Measurements from ENCODE around the gene ACTA2. TPM values are rescaled to one million over a fixed set of nuclear protein-coding genes. Genes with fewer than 3 reads are reported as not detected.

ACTA2 gene
- total RNA-seq, 1 donor from 2014 or later, result 37.6 TPM

DNA sequence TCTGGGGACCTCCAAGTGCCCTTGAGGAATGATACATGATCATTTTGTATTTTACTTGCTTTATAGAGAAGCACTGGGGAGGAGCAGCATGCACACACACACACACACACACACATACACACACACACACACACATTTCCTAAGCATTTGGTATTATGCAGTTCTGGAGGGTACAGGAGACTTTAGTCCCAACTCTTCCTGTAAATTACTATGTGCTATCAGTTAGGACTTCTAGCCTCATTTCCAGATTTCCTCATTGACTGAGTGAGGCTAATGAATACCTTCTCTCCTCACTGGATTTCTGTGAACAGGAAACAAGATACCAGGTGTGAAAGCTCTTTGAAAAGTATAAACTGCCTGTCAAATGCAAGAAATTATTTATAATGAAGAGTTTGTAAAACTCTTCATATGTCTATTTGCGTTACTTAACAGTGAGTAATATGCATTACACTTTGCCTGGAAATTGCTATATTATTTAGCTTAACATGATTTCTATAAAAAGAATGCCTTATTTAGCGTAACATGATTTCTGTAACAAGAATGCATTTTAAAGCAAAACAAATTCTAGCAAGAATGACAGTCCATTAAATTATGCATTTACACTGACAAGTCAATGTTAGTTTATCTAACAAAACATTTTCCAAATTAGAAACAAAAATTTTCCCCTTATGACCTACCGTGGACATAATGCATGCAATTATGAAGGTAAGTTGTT, 34.2 kb downstream of the ACTA2 start:
- Histone ChIP-seq H3K36me3 (ENCODE audit: control insufficient read depth, insufficient read depth, low read length) (no peaks in the 10 kb centered on the region), H3K4me3 (ENCODE audit: low read depth, low read length) (no peak overlapping the region)
- TF ChIP-seq CTCF (IDR thresholded peaks at IDR 0.05; ENCODE audit: insufficient read depth, low read length, poor library complexity, severe bottlenecking), result no peak

GRCh38 chr10:88916986-88917385, 35.6 kb downstream of the ACTA2 start:
- Histone ChIP-seq H3K27me3 (ENCODE audit: control insufficient read depth, insufficient read depth, low read length) (no peaks in the 10 kb centered on the region), H3K4me3 (ENCODE audit: low read depth, low read length) (no peak overlapping the region), H3K36me3 (ENCODE audit: control insufficient read depth, insufficient read depth, low read length) (no peaks in the 10 kb centered on the region)
- TF ChIP-seq CTCF (IDR thresholded peaks at IDR 0.05; ENCODE audit: insufficient read depth, low read length, poor library complexity, severe bottlenecking), result no peak
- DNase-seq (ENCODE audit: low read depth), result no peak

More for the DNA sequence above, 34.2 kb downstream of the ACTA2 start:
- no peak for DNase-seq (ENCODE audit: low read depth)
- no peaks in the 10 kb centered on the region for H3K27me3 ChIP-seq (ENCODE audit: control insufficient read depth, insufficient read depth, low read length)

DNA sequence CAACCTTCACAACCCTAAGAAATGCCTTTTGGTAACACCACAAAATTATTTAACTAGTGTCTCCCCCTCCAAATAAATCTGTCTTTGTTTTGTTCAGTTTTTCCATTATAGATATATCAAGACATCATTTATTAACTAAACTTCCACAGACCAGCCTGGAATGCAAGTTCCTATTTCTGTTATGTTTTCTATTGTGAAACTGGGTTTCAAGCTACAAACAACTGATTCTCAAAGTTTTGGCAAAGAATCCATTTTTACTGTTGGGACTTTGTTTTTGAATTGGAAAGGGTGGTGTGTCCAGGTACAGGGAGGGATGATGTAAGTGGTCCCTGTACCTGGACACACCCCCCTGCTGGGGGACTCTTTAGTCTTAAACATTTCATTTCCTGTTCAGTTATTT, 36.3 kb downstream of the ACTA2 start:
- DNase-seq (ENCODE audit: low read depth), result no peak
- TF ChIP-seq CTCF (IDR thresholded peaks at IDR 0.05; ENCODE audit: insufficient read depth, low read length, poor library complexity, severe bottlenecking), result no peak
- H3K27me3 ChIP-seq (ENCODE audit: control insufficient read depth, insufficient read depth, low read length), result no peaks in the 10 kb centered on the region

DNA sequence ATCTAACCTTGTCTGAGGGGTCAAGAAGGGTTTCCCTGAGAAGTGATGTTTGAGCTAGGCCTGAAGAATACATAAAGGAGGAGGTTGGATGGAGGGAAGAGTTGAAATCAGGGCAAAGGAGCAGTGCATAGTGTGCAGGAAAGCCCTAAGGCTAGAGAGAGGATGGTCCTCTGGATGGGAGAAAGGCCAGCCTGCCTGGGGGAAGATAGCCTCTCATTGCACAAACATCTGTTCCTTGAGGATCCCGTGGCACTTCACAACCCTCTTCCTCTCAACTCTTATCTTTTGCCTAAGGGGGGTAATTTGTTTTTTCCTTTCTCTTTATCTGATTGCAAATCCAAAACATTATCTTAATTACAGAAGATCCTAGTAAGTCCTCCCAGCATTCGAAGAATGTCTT, 36.8 kb downstream of the ACTA2 start:
- H3K27me3 ChIP-seq (ENCODE audit: control insufficient read depth, insufficient read depth, low read length), result no peaks in the 10 kb centered on the region
- H3K36me3 ChIP-seq (ENCODE audit: control insufficient read depth, insufficient read depth, low read length), result no peaks in the 10 kb centered on the region
- TF ChIP-seq CTCF (IDR thresholded peaks at IDR 0.05; ENCODE audit: insufficient read depth, low read length, poor library complexity, severe bottlenecking), result no peak
- H3K4me3 ChIP-seq (ENCODE audit: low read depth, low read length), result no peak overlapping the region
- DNase-seq (ENCODE audit: low read depth), result no peak

More for the DNA sequence above, 36.3 kb downstream of the ACTA2 start:
- no peak overlapping the region for H3K4me3 ChIP-seq (ENCODE audit: low read depth, low read length)
- H3K36me3 ChIP-seq (ENCODE audit: control insufficient read depth, insufficient read depth, low read length), result no peaks in the 10 kb centered on the region

- DNase-seq (ENCODE audit: low read depth), result no peak
- Histone ChIP-seq H3K27me3 (ENCODE audit: control insufficient read depth, insufficient read depth, low read length) (no peaks in the 10 kb centered on the region), H3K36me3 (ENCODE audit: control insufficient read depth, insufficient read depth, low read length) (no peaks in the 10 kb centered on the region), H3K4me3 (ENCODE audit: low read depth, low read length) (no peak overlapping the region)
- no peak for TF ChIP-seq CTCF (IDR thresholded peaks at IDR 0.05; ENCODE audit: insufficient read depth, low read length, poor library complexity, severe bottlenecking)
Observed at GRCh38 chr10:88913788-88914187, 38.8 kb downstream of the ACTA2 start.

DNA sequence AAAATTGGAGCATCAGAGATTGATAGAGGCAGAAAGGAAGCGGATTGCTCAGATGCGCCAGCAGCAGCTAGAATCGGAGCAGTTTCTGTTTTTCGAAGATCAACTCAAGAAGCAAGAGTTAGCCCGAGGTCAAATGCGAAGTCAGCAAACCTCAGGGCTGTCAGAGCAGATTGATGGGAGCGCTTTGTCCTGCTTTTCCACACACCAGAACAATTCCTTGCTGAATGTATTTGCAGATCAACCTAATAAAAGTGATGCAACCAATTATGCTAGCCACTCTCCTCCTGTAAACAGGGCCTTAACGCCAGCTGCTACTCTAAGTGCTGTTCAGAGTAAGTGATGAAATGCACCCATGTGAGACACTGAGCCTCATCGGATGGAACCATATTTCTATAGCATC, 39.4 kb downstream of the ACTA2 start:
- H3K36me3 ChIP-seq (ENCODE audit: control insufficient read depth, insufficient read depth, low read length), result no peaks in the 10 kb centered on the region
- no peaks in the 10 kb centered on the region for H3K27me3 ChIP-seq (ENCODE audit: control insufficient read depth, insufficient read depth, low read length)
- no peak for DNase-seq (ENCODE audit: low read depth)
- H3K4me3 ChIP-seq (ENCODE audit: low read depth, low read length), result no peak overlapping the region
- TF ChIP-seq CTCF (IDR thresholded peaks at IDR 0.05; ENCODE audit: insufficient read depth, low read length, poor library complexity, severe bottlenecking), result no peak

Data from kidney epithelial cell (primary cell).